Endothelial cell of umbilical vein (primary cell): Measurements from ENCODE around the gene DNAI2. TPM values are rescaled to one million over a fixed set of nuclear protein-coding genes. Genes with fewer than 3 reads are reported as not detected.

Experiments
- BruUV-seq: library from RNA; stranded (reverse); fragments of 400-500 nt; replicated peaks from 2 replicates; lab custom pipeline; 2021; lab: Mats Ljungman, UMichigan
- CTCF ChIA-PET: fragments of 300-600, 350-600 bp; sonication (Branson Sonifier 250); formaldehyde crosslinking; loops from one replicate; lab custom pipeline; 2021; ENCODE audit warnings: antibody characterized with exemption, inconsistent platforms; lab: Charles Lee
- POLR2A ChIA-PET: fragments of 300-600, 350-600 bp; sonication (Branson Sonifier 250); formaldehyde crosslinking; loops from one replicate; lab custom pipeline; 2021; ENCODE audit warnings: antibody characterized with exemption, inconsistent platforms; lab: Charles Lee
- DNase-seq: peaks from one replicate; pipeline ENCODE4 v3.0.0-alpha.2; 2011; ENCODE audit warnings: low read depth, low spot score
- FAIRE-seq: peaks from 2 replicates; lab custom pipeline; 2011; peaks lifted over from hg19 to GRCh38; lab: Jason Lieb, UNC
- H2AFZ ChIP-seq: 2 replicates; pipeline ENCODE4 v1.6.0; 2012; ENCODE audit warnings: low read depth, low read length, control low read depth, inconsistent platforms
- H3K27ac ChIP-seq: 2 replicates; pipeline ENCODE4 v1.5.1; 2011; ENCODE audit warnings: low read depth, mild to moderate bottlenecking, control low read depth, low read length, moderate library complexity; ENCODE audit not compliant: insufficient read depth
- H3K27me3 ChIP-seq, 2 experiments: 2 replicates each; pipeline versions ENCODE4 v1.6.0 to v1.6.1; 2011; ENCODE audit warnings: low read length in 2 of 2, mixed read lengths in 1 of 2; ENCODE audit not compliant: control insufficient read depth in 2 of 2, insufficient read depth in 2 of 2
- H3K36me3 ChIP-seq, 2 experiments: 2 replicates in 1 of 2; 3 replicates in 1 of 2; pipeline ENCODE4 v1.5.1; 2011; ENCODE audit warnings: low read length in 2 of 2, mild to moderate bottlenecking in 1 of 2, moderate library complexity in 1 of 2; ENCODE audit not compliant: control insufficient read depth in 2 of 2, insufficient read depth in 2 of 2; ENCODE audit errors: extremely low read depth in 1 of 2
- H3K4me1 ChIP-seq: 3 replicates; pipeline ENCODE4 v1.5.1; 2011; ENCODE audit warnings: mild to moderate bottlenecking, low read length; ENCODE audit not compliant: control insufficient read depth, insufficient read depth; ENCODE audit errors: extremely low read depth
- H3K4me2 ChIP-seq: 2 replicates; pipeline ENCODE4 v1.6.1; 2011; ENCODE audit warnings: low read length, control low read depth, mixed read lengths; ENCODE audit not compliant: insufficient read depth
- H3K4me3 ChIP-seq, 3 experiments: fragments of 200-600 bp in 1 of 3; sonication (generic), shearing (Covaris generic) in 1 of 3; replicated peaks in 1 of 3; 2 replicates each; pipeline ENCODE4 v1.5.1; 2011 to 2016; ENCODE audit warnings: control low read depth in 3 of 3, low read length in 3 of 3, mild to moderate bottlenecking in 2 of 3, inconsistent platforms in 1 of 3, low read depth in 1 of 3, moderate library complexity in 1 of 3; ENCODE audit not compliant: insufficient read depth in 1 of 3
- H3K79me2 ChIP-seq: 2 replicates; pipeline ENCODE4 v1.6.0; 2012; ENCODE audit warnings: low read length, inconsistent platforms; ENCODE audit not compliant: control insufficient read depth, insufficient read depth
- H3K9ac ChIP-seq: replicated peaks from 2 replicates; pipeline ENCODE3; 2011; ENCODE audit warnings: low read length, control low read depth; ENCODE audit not compliant: insufficient read depth; ENCODE audit errors: extremely low read depth
- H3K9me1 ChIP-seq: replicated peaks from 3 replicates; pipeline ENCODE4 v1.6.0; 2011; ENCODE audit warnings: mild to moderate bottlenecking, low read length; ENCODE audit not compliant: control insufficient read depth, insufficient read depth; ENCODE audit errors: extremely low read depth
- H3K9me3 ChIP-seq: replicated peaks from 2 replicates; pipeline ENCODE4 v1.5.1; 2012; ENCODE audit warnings: low read length, inconsistent platforms; ENCODE audit not compliant: control insufficient read depth, insufficient read depth
- H4K20me1 ChIP-seq: replicated peaks from 2 replicates; pipeline ENCODE3; 2011; ENCODE audit warnings: mild to moderate bottlenecking, low read length; ENCODE audit not compliant: control insufficient read depth, insufficient read depth; ENCODE audit errors: extremely low read depth
- CTCF ChIP-seq, 2 donors: IDR thresholded peaks; 1 replicate in 1 of 2; 2 replicates in 1 of 2; pipeline ENCODE4 v1.5.1; 2011; ENCODE audit warnings: low read length in 2 of 2, mild to moderate bottlenecking in 2 of 2, moderate library complexity in 2 of 2, control low read depth in 1 of 2, inconsistent platforms in 1 of 2, low read depth in 1 of 2; ENCODE audit not compliant: insufficient read depth in 1 of 2; ENCODE audit errors: extremely low read depth in 1 of 2
- EZH2 ChIP-seq: IDR thresholded peaks from 2 replicates; pipeline ENCODE4 v1.6.1; 2012; ENCODE audit warnings: borderline replicate concordance, low read depth, mild to moderate bottlenecking, moderate library complexity, low read length, inconsistent platforms; ENCODE audit not compliant: severe bottlenecking
- FOS ChIP-seq: IDR thresholded peaks from 2 replicates; pipeline ENCODE4 v1.6.1; 2011; ENCODE audit warnings: mild to moderate bottlenecking, low read length, moderate library complexity, borderline replicate concordance; ENCODE audit not compliant: insufficient read depth
- GATA2 ChIP-seq: IDR thresholded peaks from 2 replicates; pipeline ENCODE4 v1.7.0; 2011; ENCODE audit warnings: low read depth, mild to moderate bottlenecking, moderate library complexity, mixed read lengths, low read length; ENCODE audit not compliant: insufficient read length, insufficient read depth
- JUN ChIP-seq: IDR thresholded peaks from 2 replicates; pipeline ENCODE4 v1.6.1; 2011; ENCODE audit warnings: borderline replicate concordance, low read depth; ENCODE audit not compliant: insufficient read length, insufficient read depth
- MAX ChIP-seq: IDR thresholded peaks from 2 replicates; pipeline ENCODE4 v1.6.1; 2011; ENCODE audit not compliant: insufficient read depth, insufficient read length
- MYC ChIP-seq: IDR thresholded peaks from one replicate; pipeline ENCODE4 v1.6.1; 2011; ENCODE audit warnings: mild to moderate bottlenecking, low read depth, low read length
- POLR2A ChIP-seq: IDR thresholded peaks from 2 replicates; pipeline ENCODE4 v1.6.1; 2012; ENCODE audit warnings: low read depth, mild to moderate bottlenecking, control low read depth, low read length
- POLR2AphosphoS5 ChIP-seq: IDR thresholded peaks from 2 replicates; pipeline ENCODE4 v1.6.1; 2012; ENCODE audit warnings: low read depth, mild to moderate bottlenecking, control low read depth, low read length, moderate library complexity; ENCODE audit not compliant: insufficient read depth
- dilution Hi-C: fragments of 300-500 bp; cut with MboI; formaldehyde crosslinking; loops from one replicate; pipeline ENCODE4 v1.15.0; 2019; ENCODE audit warnings: low sequenced_read_pairs; ENCODE audit not compliant: extremely low pct_ligation_motif_present
- intact Hi-C: fragments of 100-400 bp; cut with micrococcal nuclease; formaldehyde crosslinking; loops from one replicate; pipeline ENCODE4 v1.10.0; 2022
- polyA plus RNA-seq, 4 experiments: library from polyadenylated mRNA; depleted of rRNA in 3 of 4; stranded (reverse) in 3 of 4; unstranded in 1 of 4; fragments of >200 nt; gene quantifications; 2 replicates each; pipeline versions ENCODE4 v1.2.1 to v1.2.3, GENCODE V29; 2011 to 2012; ENCODE audit warnings: missing spikeins in 1 of 4
- total RNA-seq: library from RNA; stranded (reverse); gene quantifications from 2 replicates; pipeline ENCODE4 v1.2.3, GENCODE V29; 2021

Gene DNAI2
- total and polyA plus RNA-seq, 2 donors (not counting 3 experiments of a cell fraction or from before 2014, with no cell fraction given), result not detected

- ChIA-PET POLR2A (no interaction called here), CTCF (interaction anchor here (0.7 to 2.4 kb wide), 9 partner anchors 13 to 1739 kb away, joined by 3 to 12 read pairs (median 4); partner anchors contain the start of gene TTYH2)
- dilution Hi-C loops (no loop called here), intact Hi-C loops (loop anchor here (5.0 kb wide), 1 partner anchor 84 kb away; the partner anchor contains the start of gene TTYH2)
- H3K27me3 ChIP-seq, result peaks cover 0 to 2% of the 10 kb centered on the region in 2 experiments
- H3K9me3 ChIP-seq, result no peaks in the 10 kb centered on the region
- H3K4me1 ChIP-seq, result no peaks in the 10 kb centered on the region
- no peak overlapping the region for H3K4me3 ChIP-seq
- H3K9ac ChIP-seq, result no peak overlapping the region
- TF ChIP-seq GATA2, result no peak
- TF ChIP-seq MYC, result no peak
- TF ChIP-seq EZH2, result no peak
- no peak for TF ChIP-seq POLR2A
- TF ChIP-seq MAX, result no peak
- TF ChIP-seq POLR2AphosphoS5, result no peak
- TF ChIP-seq CTCF (IDR thresholded peaks at IDR 0.05; ENCODE audit: extremely low read depth in 1 of 2, insufficient read depth in 1 of 2, low read depth in 1 of 2, low read length in 2 of 2), result no peak
- TF ChIP-seq JUN, result no peak
- TF ChIP-seq FOS, result no peak
- no peak overlapping the region for H3K27ac ChIP-seq
- H4K20me1 ChIP-seq, result no peaks in the 10 kb centered on the region
- FAIRE-seq, result no peak
- no peak overlapping the region for H3K4me2 ChIP-seq
- H3K79me2 ChIP-seq, result no peaks in the 10 kb centered on the region
- no peak for DNase-seq
- no peak overlapping the region for H2AFZ ChIP-seq
- no peaks in the 10 kb centered on the region for H3K36me3 ChIP-seq
- BruUV-seq, result no TSS peak
- H3K9me1 ChIP-seq, result no peaks in the 10 kb centered on the region
Measured at GRCh38 chr17:74295625-74296547, 21.9 kb downstream of the DNAI2 start.
